Muscle of arm (tissue), 12 donors: ENCODE measurements around the gene PON2. TPM values are rescaled to one million over a fixed set of nuclear protein-coding genes. Genes with fewer than 3 reads are reported as not detected.

Source experiments
- DNase-seq: peaks from one replicate; pipeline ENCODE4 v3.0.0-alpha.2; 2013
- polyA plus RNA-seq, 12 donors: library from polyadenylated mRNA; unstranded; fragments of 120-200 nt; gene quantifications; one replicate each; pipeline ENCODE4 v1.2.1, GENCODE V29; 2013; ENCODE audit not compliant: insufficient read length in 12 of 12

The PON2 gene
- polyA plus RNA-seq, 12 donors, result 68.1 to 197 (median 124) TPM; not detected in 1

- no peak for DNase-seq
These were observed 67.2 kb downstream of the PON2 start for GRCh38 chr7:95367606-95368005.

GRCh38 chr7:95365151-95365550 lies 69.7 kb downstream of the PON2 start:
- no peak for DNase-seq

DNA sequence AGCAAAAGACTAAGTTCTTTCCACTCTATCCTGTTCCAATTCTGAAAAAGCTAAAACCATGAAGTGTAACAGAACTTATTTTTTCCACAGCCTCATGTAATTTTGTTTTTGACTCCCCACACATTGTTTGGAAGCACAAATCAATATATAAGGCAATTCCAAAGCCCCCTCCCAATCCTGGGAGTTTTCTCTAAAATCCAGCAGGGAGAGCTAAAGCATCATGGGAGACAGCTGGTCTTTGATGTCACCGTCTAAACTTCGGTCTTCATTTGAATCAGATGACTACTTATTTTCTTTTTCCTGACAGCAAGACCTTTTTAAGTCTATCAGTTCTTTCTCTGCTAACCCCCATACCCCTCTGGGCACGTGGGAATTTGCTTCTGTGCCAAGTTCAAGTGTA lies 77.2 kb downstream of the PON2 start:
- DNase-seq, result no peak

Other genes with a start within 250 kb of the PON2 start
- 1 to 10 TPM in 1 of 12 donors, under 1 TPM in 9, not detected in 2; 0.35 to 1.3 (median 0.50) TPM for gene PON1, start 110.5 kb downstream of the PON2 start, polyA plus RNA-seq
- gene PON3, start 38.7 kb downstream of the PON2 start, polyA plus RNA-seq, result 10 to 100 TPM in 1 of 12 donors, 1 to 10 TPM in 9, not detected in 2; 3.0 to 13.5 (median 4.8) TPM
- gene ASB4, start 50.9 kb upstream of the PON2 start, polyA plus RNA-seq, result 10 to 100 TPM in 11 of 12 donors, not detected in 1; 10.5 to 42.6 (median 33.8) TPM
- 10 to 100 TPM in 10 of 12 donors, 1 to 10 TPM in 1, not detected in 1; 9.9 to 26.3 (median 15.3) TPM for gene PDK4, start 161.5 kb upstream of the PON2 start, polyA plus RNA-seq